Stimulated activated CD8-positive, alpha-beta memory T cell treated with anti-CD3 and anti-CD28 coated beads, Interleukin-12 subunit alpha, Interleukin-12 subunit beta, amount 100 ng/mL, for 24 hours (primary cell): ENCODE measurements around the gene PDE7B.
"Not testable (repeated sequence)": the region's sequence is repeated elsewhere in the genome, so short reads cannot be mapped to it uniquely, and the experiment has no call there.

Source experiments
- DNase-seq: peaks from one replicate; pipeline ENCODE4 v3.0.0-alpha.2; 2020; ENCODE audit errors: extremely low read depth

Gene PDE7B

GRCh38 chr6:136188486-136188885 lies 337.0 kb downstream of the PDE7B start:
- DNase-seq = no peak

- DNase-seq = no peak
These were observed 337.6 kb downstream of the PDE7B start for GRCh38 chr6:136189104-136189503.

GRCh38 chr6:136191606-136192312 lies 340.3 kb downstream of the PDE7B start:
- no peak for DNase-seq

- no peak for DNase-seq
These were observed 341.4 kb downstream of the PDE7B start for GRCh38 chr6:136192902-136193301.

GRCh38 chr6:136201732-136202131 lies 350.2 kb downstream of the PDE7B start:
- no peak for DNase-seq

- no peak for DNase-seq
These were observed 357.3 kb downstream of the PDE7B start for GRCh38 chr6:136208783-136209182.

GRCh38 chr6:136209496-136209895 lies 358.0 kb downstream of the PDE7B start:
- no peak for DNase-seq

- DNase-seq = no peak
These were observed 359.1 kb downstream of the PDE7B start for GRCh38 chr6:136210398-136211165.

GRCh38 chr6:136212608-136213007 lies 361.1 kb downstream of the PDE7B start:
- DNase-seq = no peak

- DNase-seq = no peak
These were observed 361.6 kb downstream of the PDE7B start for GRCh38 chr6:136213012-136213539.

GRCh38 chr6:136213853-136214252 lies 362.4 kb downstream of the PDE7B start:
- no peak for DNase-seq

GRCh38 chr6:136216503-136217401 lies 365.3 kb downstream of the PDE7B start:
- no peak for DNase-seq

GRCh38 chr6:136224974-136225373 lies 373.5 kb downstream of the PDE7B start:
- DNase-seq = not testable (repeated sequence)

GRCh38 chr6:136225496-136225895 lies 374.0 kb downstream of the PDE7B start:
- DNase-seq = peak; percentile 16

- DNase-seq = no peak
These were observed 374.6 kb downstream of the PDE7B start for GRCh38 chr6:136226027-136226673.

GRCh38 chr6:136226674-136227377 lies 375.3 kb downstream of the PDE7B start:
- DNase-seq = no peak

- DNase-seq = no peak
These were observed 377.3 kb downstream of the PDE7B start for GRCh38 chr6:136228814-136229213.

- no peak for DNase-seq
These were observed 378.8 kb downstream of the PDE7B start for GRCh38 chr6:136230219-136230853.

GRCh38 chr6:136232701-136233100 lies 381.2 kb downstream of the PDE7B start:
- DNase-seq = no peak

- no peak for DNase-seq
These were observed 383.7 kb downstream of the PDE7B start for GRCh38 chr6:136235233-136235564.
